ENCODE data around the gene SLC39A11. TPM values are rescaled to one million over a fixed set of nuclear protein-coding genes. Genes with fewer than 3 reads are reported as not detected.

The SLC39A11 gene
- total RNA-seq, 2 experiments from 2014 or later, result 9.7 to 12.2 TPM

- no peaks in the 10 kb centered on the region for H3K4me1 ChIP-seq (ENCODE audit: insufficient read depth, low read length)
- intact Hi-C loops (cut with DNase I, micrococcal nuclease), result no loop called here
- DNase-seq (no peak), ATAC-seq (ENCODE audit: poor library complexity) (no peak)
- no peak overlapping the region for H3K27ac Mint-ChIP-seq
- no peaks in the 10 kb centered on the region for H3K4me1 Mint-ChIP-seq (ENCODE audit: low read depth)
- POLR2A ChIA-PET, result no interaction called here
- no peaks in the 10 kb centered on the region for H3K27me3 ChIP-seq (ENCODE audit: control insufficient read depth in 1 of 2, insufficient read depth in 2 of 2, low read length in 2 of 2)
- H3K27ac ChIP-seq (ENCODE audit: low read depth in 1 of 2, low read length in 2 of 2), result no peak overlapping the region
- no peaks in the 10 kb centered on the region for H3K27me3 Mint-ChIP-seq
- H3K9me3 Mint-ChIP-seq, result no peaks in the 10 kb centered on the region
- no peak for TF ChIP-seq CTCF (IDR thresholded peaks at IDR 0.05)
- H3K36me3 ChIP-seq (ENCODE audit: insufficient read depth, low read length), result no peaks in the 10 kb centered on the region
- H3K4me3 Mint-ChIP-seq, result no peak overlapping the region
- CTCF ChIA-PET, result no interaction called here
- no peak overlapping the region for H3K4me3 ChIP-seq (ENCODE audit: low read length)
- H3K36me3 Mint-ChIP-seq (ENCODE audit: low read depth), result no peaks in the 10 kb centered on the region
- H3K9me3 ChIP-seq (ENCODE audit: control insufficient read depth in 1 of 2, insufficient read depth in 1 of 2, low read length in 2 of 2), result no peaks in the 10 kb centered on the region
Measured at GRCh38 chr17:73058022-73058421, 34.5 kb downstream of the SLC39A11 start.

- Mint-ChIP-seq H3K27me3 (no peaks in the 10 kb centered on the region), H3K27ac (no peak overlapping the region), H3K4me3 (no peak overlapping the region), H3K36me3 (ENCODE audit: low read depth) (no peaks in the 10 kb centered on the region), H3K4me1 (ENCODE audit: low read depth) (peaks cover 2% of the 10 kb centered on the region), H3K9me3 (no peaks in the 10 kb centered on the region)
- ATAC-seq (ENCODE audit: poor library complexity) (no peak), DNase-seq (no peak)
- Histone ChIP-seq H3K4me3 (ENCODE audit: low read length) (no peak overlapping the region), H3K27ac (ENCODE audit: low read depth in 1 of 2, low read length in 2 of 2) (no peak overlapping the region), H3K27me3 (ENCODE audit: control insufficient read depth in 1 of 2, insufficient read depth in 2 of 2, low read length in 2 of 2) (no peaks in the 10 kb centered on the region), H3K9me3 (ENCODE audit: control insufficient read depth in 1 of 2, insufficient read depth in 1 of 2, low read length in 2 of 2) (no peaks in the 10 kb centered on the region), H3K4me1 (ENCODE audit: insufficient read depth, low read length) (no peaks in the 10 kb centered on the region), H3K36me3 (ENCODE audit: insufficient read depth, low read length) (no peaks in the 10 kb centered on the region)
- intact Hi-C loops (cut with DNase I, micrococcal nuclease), result no loop called here
- POLR2A ChIA-PET, result no interaction called here
- CTCF ChIA-PET, result no interaction called here
- TF ChIP-seq CTCF (IDR thresholded peaks at IDR 0.05), result no peak
Measured at GRCh38 chr17:73057196-73057595, 35.3 kb downstream of the SLC39A11 start.

DNA sequence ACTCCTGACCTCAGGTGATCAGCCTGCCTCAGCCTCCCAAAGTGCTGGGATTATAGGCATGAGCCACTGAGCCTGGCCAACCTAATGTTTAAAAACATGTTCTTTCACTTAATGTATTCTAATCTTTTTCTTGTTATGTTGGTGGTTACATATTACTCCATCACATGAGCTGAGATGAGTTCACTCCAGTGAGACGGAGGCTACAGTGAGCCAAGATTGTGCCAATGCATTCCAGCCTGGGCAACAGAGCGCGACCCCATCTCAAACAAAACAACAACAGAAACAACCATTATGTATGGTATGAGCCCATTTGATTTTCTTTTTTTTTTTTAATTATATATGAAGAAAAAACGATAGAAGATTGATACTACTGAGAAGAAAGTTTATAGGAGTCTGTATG, 39.6 kb downstream of the SLC39A11 start:
- no peak for TF ChIP-seq CTCF (IDR thresholded peaks at IDR 0.05)
- Histone ChIP-seq H3K4me3 (ENCODE audit: low read length) (no peak overlapping the region), H3K36me3 (ENCODE audit: insufficient read depth, low read length) (no peaks in the 10 kb centered on the region), H3K4me1 (ENCODE audit: insufficient read depth, low read length) (no peaks in the 10 kb centered on the region), H3K27ac (ENCODE audit: low read depth in 1 of 2, low read length in 2 of 2) (no peak overlapping the region), H3K27me3 (ENCODE audit: control insufficient read depth in 1 of 2, insufficient read depth in 2 of 2, low read length in 2 of 2) (no peaks in the 10 kb centered on the region), H3K9me3 (ENCODE audit: control insufficient read depth in 1 of 2, insufficient read depth in 1 of 2, low read length in 2 of 2) (no peaks in the 10 kb centered on the region)
- peaks cover 30% of the 10 kb centered on the region for H3K36me3 Mint-ChIP-seq (ENCODE audit: low read depth)
- no peak overlapping the region for H3K27ac Mint-ChIP-seq
- ATAC-seq (ENCODE audit: poor library complexity), result no peak
- no peaks in the 10 kb centered on the region for H3K9me3 Mint-ChIP-seq
- intact Hi-C loops (cut with DNase I, micrococcal nuclease), result no loop called here
- H3K27me3 Mint-ChIP-seq, result no peaks in the 10 kb centered on the region
- peaks cover 9% of the 10 kb centered on the region for H3K4me1 Mint-ChIP-seq (ENCODE audit: low read depth)
- no peak for DNase-seq
- H3K4me3 Mint-ChIP-seq, result no peak overlapping the region
- CTCF ChIA-PET, result no interaction called here
- POLR2A ChIA-PET, result no interaction called here
